Right lobe of liver (tissue), 6 donors: Measurements from ENCODE around the gene DCANP1. TPM values are rescaled to one million over a fixed set of nuclear protein-coding genes. Genes with fewer than 3 reads are reported as not detected.

Experiments
- ATAC-seq, 4 donors: fragments of 200-7000 bp; cut with Tn5 transposase; one replicate each; pipeline ENCODE4 v1.9.1; 2020; ENCODE audit warnings: mild to moderate bottlenecking in 4 of 4, moderate library complexity in 4 of 4
- DNase-seq, 3 donors: peaks; one replicate each; pipeline ENCODE4 v3.0.0-alpha.2; 2020
- H3K27ac ChIP-seq, 3 donors: fragments of 200-600 bp; one replicate each; pipeline ENCODE4 v1.8.0; 2022
- H3K27me3 ChIP-seq, 2 donors: fragments of 200-600 bp; one replicate each; pipeline ENCODE4 v1.8.0; 2022
- H3K36me3 ChIP-seq, 4 donors: fragments of 200-600 bp; sonication (generic) in 1 of 4; one replicate each; pipeline versions ENCODE4 v1.5.1 to v1.8.0; 2017 to 2022; ENCODE audit warnings: control low read depth in 1 of 4
- H3K4me1 ChIP-seq, 4 donors: fragments of 200-600 bp; sonication (generic) in 1 of 4; one replicate each; pipeline versions ENCODE4 v1.5.1 to v1.8.0; 2017 to 2022; ENCODE audit warnings: control low read depth in 1 of 4
- H3K4me3 ChIP-seq, 3 donors: fragments of 200-600 bp; one replicate each; pipeline ENCODE4 v1.8.0; 2022
- H3K9me3 ChIP-seq, 4 donors: fragments of 200-600 bp; sonication (generic) in 1 of 4; one replicate each; pipeline versions ENCODE4 v1.5.1 to v1.8.0; 2017 to 2022; ENCODE audit warnings: control low read depth in 1 of 4
- POLR2A ChIP-seq: fragments of 450-650 bp; IDR thresholded peaks from one replicate; pipeline ENCODE4 v1.6.1; 2017; ENCODE audit warnings: antibody characterized with exemption, mild to moderate bottlenecking
- WGBS: methylation state at CpG from one replicate; pipeline ENCODE4 v1.1.6; 2018; ENCODE audit warnings: low coverage, low lambda C conversion rate; ENCODE audit not compliant: insufficient coverage; ENCODE audit errors: missing lambda C conversion rate; 5-methylcytosine and 5-hydroxymethylcytosine counted together
- intact Hi-C, 2 donors: fragments of 100-400 bp; cut with DNase I; formaldehyde crosslinking; loops; one replicate each; pipeline versions ENCODE4 v1.11.2 to v1.14.1; 2022
- total RNA-seq, 6 experiments: library from RNA; depleted of rRNA in 2 of 6; stranded (reverse); fragments of >200 nt in 2 of 6; fragmentation: NEBNext Ultra II Directional in 3 of 6; extraction: Animal tissue kit (Norgen Biotek cat#: 25700) in 3 of 6; gene quantifications; one replicate each; pipeline versions ENCODE4 v1.1.0 to v1.2.4, GENCODE V29; 2016 to 2023
- TF ChIP-seq, protein P1 (sequence below), 4 donors: fragments of 200-600 bp in 3 of 4; fragments of 450-650 bp in 1 of 4; IDR thresholded peaks; one replicate each; pipeline versions ENCODE4 v1.5.1 to v1.8.0; 2016 to 2022; ENCODE audit warnings: antibody characterized with exemption in 4 of 4, mild to moderate bottlenecking in 2 of 4
- donor health status: DM: no; HTN: yes; CAD: no.
- donor health status: DM: no; HTN: no; CAD: no.
- donor health status: DM: no; HTN: no; CAD: no.
- donor health status: DM: no; HTN: yes; CAD: no.
- donor health status: DM: no; HTN: yes; CAD: no.

The DCANP1 gene
- total RNA-seq, 6 experiments from 2014 or later, result not detected

DNA sequence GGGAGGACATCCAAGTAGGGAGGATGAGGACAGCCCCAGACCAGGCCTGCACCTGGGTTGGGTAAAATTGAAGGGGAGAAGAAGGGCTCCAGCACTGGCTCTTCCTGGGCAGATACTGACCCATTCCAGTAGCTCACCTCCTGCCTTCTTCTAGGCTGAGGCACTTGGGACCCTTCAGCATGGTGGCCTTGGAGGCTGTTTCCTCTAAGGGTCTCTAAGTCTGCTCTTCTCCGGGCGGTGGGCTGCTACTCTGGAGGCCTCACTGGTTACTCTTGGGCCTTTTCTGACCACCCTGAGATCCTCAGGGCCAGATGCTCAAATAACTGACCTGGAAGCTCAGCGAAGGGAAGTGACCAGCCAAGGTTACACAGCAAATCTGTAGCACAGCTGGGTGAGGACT, 7.8 kb upstream of the DCANP1 start:
- Histone ChIP-seq H3K27ac (no peak overlapping the region), H3K4me1 (no peaks in the 10 kb centered on the region), H3K9me3 (no peaks in the 10 kb centered on the region), H3K4me3 (no peak overlapping the region), H3K27me3 (no peaks in the 10 kb centered on the region), H3K36me3 (no peaks in the 10 kb centered on the region)
- intact Hi-C loops, result no loop called here
- ATAC-seq (no peak), DNase-seq (no peak)
- TF ChIP-seq, protein P1, sequence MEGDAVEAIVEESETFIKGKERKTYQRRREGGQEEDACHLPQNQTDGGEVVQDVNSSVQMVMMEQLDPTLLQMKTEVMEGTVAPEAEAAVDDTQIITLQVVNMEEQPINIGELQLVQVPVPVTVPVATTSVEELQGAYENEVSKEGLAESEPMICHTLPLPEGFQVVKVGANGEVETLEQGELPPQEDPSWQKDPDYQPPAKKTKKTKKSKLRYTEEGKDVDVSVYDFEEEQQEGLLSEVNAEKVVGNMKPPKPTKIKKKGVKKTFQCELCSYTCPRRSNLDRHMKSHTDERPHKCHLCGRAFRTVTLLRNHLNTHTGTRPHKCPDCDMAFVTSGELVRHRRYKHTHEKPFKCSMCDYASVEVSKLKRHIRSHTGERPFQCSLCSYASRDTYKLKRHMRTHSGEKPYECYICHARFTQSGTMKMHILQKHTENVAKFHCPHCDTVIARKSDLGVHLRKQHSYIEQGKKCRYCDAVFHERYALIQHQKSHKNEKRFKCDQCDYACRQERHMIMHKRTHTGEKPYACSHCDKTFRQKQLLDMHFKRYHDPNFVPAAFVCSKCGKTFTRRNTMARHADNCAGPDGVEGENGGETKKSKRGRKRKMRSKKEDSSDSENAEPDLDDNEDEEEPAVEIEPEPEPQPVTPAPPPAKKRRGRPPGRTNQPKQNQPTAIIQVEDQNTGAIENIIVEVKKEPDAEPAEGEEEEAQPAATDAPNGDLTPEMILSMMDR (IDR thresholded peaks at IDR 0.05), result no peak
- no peak for TF ChIP-seq POLR2A
- no CpG with 5 or more reads among the region's 3 CpGs for WGBS

- no peak for ATAC-seq
Observed at GRCh38 chr5:135453613-135454012, 6.5 kb upstream of the DCANP1 start.

GRCh38 chr5:135452321-135453030, 5.3 kb upstream of the DCANP1 start, which contains the start of gene TIFAB:
Gene TIFAB (minus strand): TSS chr5:135452351. CDS start chr5:135449939, 2,412 bp downstream.
- DNase-seq (no peak), ATAC-seq (peak in 1 of 4 donors; percentile 26)
- Histone ChIP-seq H3K4me1 (no peaks in the 10 kb centered on the region), H3K27me3 (no peaks in the 10 kb centered on the region), H3K27ac (no peak within 1 kb of the TSS), H3K9me3 (no peaks in the 10 kb centered on the region), H3K4me3 (no peak within 1 kb of the TSS), H3K36me3 (no peaks in the 10 kb centered on the region)
- no peak for TF ChIP-seq POLR2A
- TF ChIP-seq, protein P1 (IDR thresholded peaks at IDR 0.05), result no peak
- intact Hi-C loops, result no loop called here
- WGBS, result 64% methylated on average over 4 of the region's 10 CpGs

More at GRCh38 chr5:135453613-135454012, 6.5 kb upstream of the DCANP1 start:
- intact Hi-C loops, result no loop called here
- Histone ChIP-seq H3K36me3 (no peaks in the 10 kb centered on the region), H3K27me3 (no peaks in the 10 kb centered on the region), H3K4me1 (no peaks in the 10 kb centered on the region), H3K9me3 (no peaks in the 10 kb centered on the region), H3K27ac (no peak overlapping the region), H3K4me3 (no peak overlapping the region)
- WGBS, result 33% methylated on average over 4 of the region's 4 CpGs
- TF ChIP-seq, protein P1 (IDR thresholded peaks at IDR 0.05), result no peak
- no peak for TF ChIP-seq POLR2A
- DNase-seq, result no peak

DNA sequence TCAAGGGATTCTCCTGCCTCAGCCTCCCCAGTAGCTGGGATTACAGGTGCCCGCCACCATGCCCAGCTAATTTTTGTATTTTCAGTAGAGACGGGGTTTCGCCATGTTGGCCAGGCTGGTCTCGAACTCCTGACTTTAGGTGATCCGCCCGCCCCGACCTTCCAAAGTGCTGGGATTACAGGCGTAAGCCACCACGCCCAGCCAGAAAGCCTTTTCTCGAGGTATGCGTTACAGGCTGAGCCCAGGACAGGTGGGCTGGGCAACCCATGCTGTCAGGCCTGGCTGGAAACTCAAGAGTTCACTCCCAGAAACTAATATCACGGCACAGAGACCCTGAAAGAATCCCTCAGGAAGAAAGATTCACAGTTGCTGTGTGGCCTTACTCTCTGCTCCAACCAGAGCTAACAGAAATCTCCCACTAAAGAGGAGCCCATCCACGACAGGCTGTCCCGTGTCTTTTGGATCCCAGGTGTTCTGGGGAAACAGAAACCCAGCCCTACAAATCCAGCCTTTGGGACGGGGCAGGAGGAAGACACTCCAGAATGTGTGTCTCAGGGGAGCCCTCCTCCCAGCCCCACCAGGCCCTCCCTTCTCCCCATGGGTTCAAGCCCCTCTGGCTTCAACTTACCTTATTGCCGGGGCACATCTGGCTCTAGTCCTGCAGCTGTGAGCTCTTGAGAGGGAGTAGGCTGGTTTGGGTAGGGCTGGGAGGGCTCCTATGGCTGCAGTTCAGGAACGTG, 4.6 kb upstream of the DCANP1 start:
- DNase-seq (no peak), ATAC-seq (no peak)
- intact Hi-C loops, result no loop called here
- no peak for TF ChIP-seq POLR2A
- TF ChIP-seq, protein P1 (IDR thresholded peaks at IDR 0.05), result no peak
- Histone ChIP-seq H3K27ac (no peak overlapping the region), H3K9me3 (no peaks in the 10 kb centered on the region), H3K4me3 (no peak overlapping the region), H3K27me3 (no peaks in the 10 kb centered on the region), H3K36me3 (no peaks in the 10 kb centered on the region), H3K4me1 (no peaks in the 10 kb centered on the region)
- 72% methylated on average over 8 of the region's 17 CpGs for WGBS
